ENCODE results near the gene SIVA1.

Gene SIVA1

DNA sequence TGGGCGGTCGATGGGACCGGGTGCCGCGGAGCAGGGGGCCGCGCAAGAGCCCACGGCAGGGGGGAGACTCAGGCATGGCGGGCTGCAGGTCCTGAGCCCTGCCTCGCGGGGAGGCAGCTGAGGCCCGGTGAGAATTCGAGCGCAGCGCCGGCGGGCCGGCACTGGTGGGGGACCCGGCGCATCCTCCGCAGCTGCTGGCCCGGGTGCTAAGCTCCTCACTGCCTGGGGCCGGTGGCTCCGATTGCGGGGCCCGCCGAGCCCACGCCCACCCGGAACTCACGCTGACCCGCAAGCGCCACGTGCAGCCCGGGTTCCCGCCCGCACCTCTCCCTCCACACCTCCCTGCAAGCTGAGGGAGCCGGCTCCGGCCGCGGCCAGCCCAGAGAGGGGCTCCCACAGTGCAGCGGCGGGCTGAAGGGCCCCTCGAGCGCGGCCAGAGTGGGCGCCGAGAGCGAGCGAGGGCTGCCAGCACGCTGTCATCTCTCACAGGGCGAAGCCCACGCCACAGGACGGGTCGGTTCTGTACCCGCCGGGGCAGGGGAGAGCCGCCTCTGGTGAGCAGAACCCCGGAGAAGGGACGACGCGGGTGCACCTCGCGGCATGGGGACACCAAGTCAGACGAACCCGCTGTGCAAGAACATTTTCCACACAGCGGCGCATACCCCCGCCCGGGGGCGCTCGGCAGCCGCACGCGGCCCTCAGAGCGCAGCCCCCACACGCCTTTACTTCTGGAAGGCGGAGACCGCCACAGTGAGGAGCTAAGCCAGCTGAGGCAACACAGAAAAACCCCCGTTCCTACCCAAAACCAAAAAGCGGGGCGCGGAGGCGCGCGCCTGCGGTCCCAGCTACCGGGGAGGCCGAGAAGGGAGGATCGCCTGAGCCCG is 1.2 kb upstream of the SIVA1 start:
- DNase-seq, result no peak

- DNase-seq, result no peak
These were observed 568 bp upstream of the SIVA1 start for GRCh38 chr14:104752423-104752734.

DNA sequence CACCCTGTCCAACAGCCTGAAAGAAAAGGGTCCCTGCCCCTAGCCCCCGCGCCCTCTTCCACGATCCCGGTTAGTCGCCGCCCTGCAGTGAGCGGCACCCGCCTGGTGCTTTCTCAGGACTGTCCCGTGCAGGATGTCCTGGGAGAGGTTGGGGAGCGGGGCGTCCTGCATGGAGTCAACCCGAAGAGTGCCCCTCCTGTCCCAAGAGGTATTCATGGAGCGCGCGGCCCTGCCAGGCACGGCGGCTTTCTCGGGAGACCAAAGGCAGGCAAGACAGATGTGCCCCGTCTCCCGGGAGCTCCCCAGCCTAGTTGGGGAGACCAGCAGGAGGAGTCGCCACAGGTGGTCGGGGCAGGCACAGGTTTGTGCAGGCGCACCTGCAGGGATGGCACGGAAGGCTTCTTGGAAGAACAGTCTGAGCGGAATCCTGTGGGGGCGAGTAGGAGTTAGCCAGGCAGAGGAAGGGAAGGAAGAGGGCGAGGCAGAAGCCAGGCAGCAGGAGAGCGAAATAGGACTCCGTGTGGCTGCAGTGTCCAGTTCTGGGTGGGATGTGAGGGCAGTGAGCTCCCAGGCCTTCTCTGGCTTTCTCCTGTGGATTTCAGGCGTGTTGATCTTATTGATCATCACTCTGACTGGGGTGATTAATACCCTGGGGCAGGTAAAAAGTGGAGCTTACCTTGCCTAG is 723 bp downstream of the SIVA1 start:
- no peak for DNase-seq

- no peak for DNase-seq
These were observed 1.4 kb downstream of the SIVA1 start for GRCh38 chr14:104754213-104754851.

DNA sequence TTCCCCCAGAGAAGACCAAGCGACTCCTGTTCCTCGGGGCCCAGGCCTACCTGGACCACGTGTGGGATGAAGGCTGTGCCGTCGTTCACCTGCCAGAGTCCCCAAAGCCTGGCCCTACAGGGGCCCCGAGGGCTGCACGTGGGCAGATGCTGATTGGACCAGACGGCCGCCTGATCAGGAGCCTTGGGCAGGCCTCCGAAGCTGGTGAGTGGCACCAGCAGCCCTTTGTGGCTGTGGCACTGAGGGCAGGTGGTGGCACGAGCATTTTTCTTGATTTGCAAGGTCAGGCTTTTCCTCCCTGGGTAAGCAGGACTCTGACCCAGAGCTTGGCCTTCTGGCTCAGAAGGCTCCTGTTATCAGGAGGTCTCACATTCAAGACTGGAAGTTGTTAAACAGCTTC is 2.7 kb downstream of the SIVA1 start:
- no peak for DNase-seq

DNA sequence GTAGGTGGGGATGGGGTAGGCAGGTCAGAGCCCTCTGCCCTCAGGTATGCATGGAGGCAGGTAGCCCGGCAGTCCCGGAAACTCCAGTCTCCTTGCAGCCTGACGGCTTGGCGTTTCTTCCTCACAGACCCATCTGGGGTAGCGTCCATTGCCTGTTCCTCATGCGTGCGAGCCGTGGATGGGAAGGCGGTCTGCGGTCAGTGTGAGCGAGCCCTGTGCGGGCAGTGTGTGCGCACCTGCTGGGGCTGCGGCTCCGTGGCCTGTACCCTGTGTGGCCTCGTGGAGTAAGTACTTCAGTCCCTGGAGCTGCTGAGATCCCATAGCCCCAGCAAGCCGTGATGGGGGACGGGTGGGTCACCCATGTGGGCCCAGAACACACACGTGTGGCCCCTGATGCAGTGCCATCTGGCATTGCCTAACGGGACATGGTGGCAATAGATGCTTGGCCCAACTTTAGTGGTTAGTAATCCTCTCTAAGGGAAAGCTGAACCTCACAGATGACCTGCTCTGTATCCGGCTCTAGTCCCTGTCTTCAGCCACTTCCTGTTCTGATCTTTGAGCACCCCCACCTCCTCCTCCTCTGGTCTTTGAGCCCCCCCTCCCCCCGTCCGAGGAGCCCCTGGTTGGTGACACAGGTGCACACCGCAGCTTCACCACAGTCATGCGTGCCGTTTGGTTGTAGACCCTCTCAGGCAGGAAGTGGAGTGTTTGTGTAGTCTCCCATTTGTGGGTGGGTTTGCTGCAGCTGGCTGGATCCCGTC is 3.7 kb downstream of the SIVA1 start:
- no peak for DNase-seq

- DNase-seq, result no peak
These were observed 4.3 kb downstream of the SIVA1 start for GRCh38 chr14:104757238-104757585.

DNA sequence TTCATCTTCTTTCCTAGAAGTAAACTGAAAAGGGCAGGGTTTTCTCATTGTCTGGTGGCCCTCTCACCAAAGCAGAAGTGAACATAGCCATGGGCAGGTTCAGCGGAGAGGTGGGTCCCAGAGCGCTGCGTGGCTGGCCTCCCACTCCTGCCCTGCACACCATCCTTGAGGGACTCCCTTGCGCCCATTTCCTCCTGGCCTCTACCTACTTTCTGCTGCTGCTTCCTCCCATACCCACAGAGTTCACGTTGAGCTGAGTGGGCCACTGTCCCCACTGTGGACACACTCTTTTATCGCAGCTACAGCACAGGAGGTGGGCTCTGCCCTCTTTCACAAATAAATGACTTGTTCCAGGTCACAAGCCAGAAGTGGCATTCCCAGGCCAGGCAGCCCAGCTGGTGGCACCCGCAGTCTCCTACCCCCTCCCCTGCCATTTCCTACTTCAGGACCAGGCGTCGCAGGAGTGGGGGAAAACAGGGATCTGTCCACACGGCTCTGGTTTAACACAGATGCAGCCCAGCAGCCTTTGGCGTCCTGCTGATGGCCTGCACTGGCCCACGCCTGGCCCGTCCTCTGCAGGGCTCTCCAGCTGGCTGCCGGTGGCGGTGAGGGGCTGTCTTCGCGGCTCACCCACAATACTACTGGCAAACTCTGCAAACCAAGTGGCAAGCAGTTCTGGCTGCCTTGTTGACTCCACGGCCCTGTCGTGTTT is 4.9 kb downstream of the SIVA1 start:
- DNase-seq, result no peak

DNA sequence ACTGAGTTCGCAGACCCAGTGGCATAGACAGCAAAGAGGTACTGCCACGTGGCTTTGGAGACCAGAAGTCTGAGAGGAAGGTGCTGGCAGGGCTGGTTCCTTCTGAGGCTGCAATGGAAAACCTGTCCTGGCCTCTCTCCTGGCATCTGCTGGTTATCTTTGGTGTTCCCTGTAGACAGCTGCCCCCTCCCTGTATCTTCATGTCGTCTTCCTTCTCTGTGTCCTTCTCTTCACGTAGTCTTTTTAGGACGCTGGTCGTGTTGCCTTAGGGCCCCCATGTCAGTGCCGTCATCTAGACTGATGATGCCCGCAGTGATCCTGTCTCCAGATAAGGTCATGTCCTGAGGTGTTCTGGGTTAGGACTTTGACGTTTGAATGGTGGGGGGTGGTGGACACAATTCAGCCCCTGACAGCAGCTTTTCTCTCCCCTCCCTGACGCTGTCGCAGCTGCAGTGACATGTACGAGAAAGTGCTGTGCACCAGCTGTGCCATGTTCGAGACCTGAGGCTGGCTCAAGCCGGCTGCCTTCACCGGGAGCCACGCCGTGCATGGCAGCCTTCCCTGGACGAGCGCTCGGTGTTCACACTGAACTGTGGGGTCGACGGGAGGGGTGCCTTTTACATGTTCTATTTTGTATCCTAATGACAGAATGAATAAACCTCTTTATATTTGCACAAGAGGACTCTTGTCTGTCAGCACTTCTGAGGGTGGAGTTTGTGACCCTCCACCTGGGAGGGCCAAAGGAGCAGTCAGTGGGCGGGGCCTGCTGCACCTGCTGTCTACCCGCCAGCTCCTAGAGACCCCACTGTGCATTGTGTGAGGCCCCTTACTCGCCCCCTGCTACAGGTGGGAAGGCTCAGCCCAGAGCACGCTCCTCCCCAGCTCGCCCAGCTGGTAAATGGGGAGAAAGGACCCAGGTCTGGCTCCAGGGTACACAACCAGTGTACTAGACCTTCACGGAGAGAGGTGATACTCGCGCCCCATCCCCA is 6.3 kb downstream of the SIVA1 start:
- DNase-seq, result no peak

DNA sequence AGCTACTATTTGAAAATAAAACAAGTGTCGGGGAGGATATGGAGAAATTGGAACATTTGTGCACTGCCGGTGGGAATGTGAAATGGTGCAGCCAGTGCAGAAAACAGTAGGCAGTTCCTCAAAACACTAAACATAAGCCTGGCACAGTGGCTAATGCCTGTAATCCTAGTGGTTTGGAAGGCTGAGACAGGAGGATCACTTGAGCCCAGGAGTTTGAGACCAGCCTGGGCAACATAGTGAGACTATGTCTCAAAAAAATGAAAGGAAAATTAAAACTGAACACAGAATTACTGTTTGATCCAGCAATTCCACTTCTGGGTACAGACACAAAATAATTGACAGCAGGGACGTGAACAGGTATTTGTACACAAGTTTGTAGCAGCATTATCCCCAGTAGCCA is 12.6 kb downstream of the SIVA1 start:
- no peak for DNase-seq

GRCh38 chr14:104766256-104766862 is 13.4 kb downstream of the SIVA1 start:
- no peak for DNase-seq

GRCh38 chr14:104766863-104767633 is 14.1 kb downstream of the SIVA1 start:
- DNase-seq, result no peak

GRCh38 chr14:104767634-104767918 is 14.6 kb downstream of the SIVA1 start:
- no peak for DNase-seq

DNA sequence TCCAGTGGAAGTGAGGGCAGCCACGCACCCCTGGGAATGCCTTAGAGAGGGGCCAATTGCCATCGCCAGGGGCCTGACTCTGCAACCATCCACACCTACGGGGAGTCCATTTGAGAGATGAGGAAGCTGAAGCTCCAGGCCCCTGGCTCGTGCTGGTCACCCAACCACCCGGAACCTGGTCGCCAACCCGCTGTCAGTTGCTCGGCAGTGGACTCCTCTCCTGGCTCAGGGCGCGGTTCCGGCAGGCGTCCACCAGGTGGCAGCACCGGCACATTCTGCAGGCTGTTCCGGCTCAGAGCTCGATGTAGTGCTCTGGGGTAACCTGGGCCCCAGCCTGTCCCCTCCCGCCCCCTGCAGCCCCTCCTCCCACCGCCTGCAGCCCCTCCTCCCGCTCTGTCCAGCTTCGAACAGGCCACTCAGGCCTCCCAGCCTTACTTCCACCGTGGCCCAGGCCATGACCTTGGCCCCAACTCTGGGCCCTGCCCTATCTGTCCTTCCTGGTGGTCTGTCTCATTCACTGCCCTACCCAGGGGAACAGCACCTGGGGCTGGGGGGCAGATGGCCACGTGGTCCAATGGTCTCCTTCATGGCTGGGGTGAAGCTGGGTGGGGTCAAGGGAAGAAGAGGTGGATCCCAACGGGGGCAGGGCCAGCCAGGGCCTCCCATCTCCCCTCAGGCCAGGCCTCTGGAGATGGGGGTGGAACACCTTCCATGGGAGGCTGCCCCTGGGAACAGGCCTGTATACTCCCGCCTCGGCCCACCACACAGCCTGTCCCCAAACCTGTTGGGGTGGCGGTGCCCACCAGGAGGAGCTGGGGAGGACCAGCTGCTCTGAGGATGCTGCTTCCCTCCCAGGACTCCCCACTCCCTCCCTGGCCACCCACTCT is 15.7 kb downstream of the SIVA1 start:
- DNase-seq, result no peak

GRCh38 chr14:104769324-104770071 is 16.6 kb downstream of the SIVA1 start:
- DNase-seq, result no peak

GRCh38 chr14:104770072-104770579 is 17.2 kb downstream of the SIVA1 start:
- DNase-seq, result no peak

DNA sequence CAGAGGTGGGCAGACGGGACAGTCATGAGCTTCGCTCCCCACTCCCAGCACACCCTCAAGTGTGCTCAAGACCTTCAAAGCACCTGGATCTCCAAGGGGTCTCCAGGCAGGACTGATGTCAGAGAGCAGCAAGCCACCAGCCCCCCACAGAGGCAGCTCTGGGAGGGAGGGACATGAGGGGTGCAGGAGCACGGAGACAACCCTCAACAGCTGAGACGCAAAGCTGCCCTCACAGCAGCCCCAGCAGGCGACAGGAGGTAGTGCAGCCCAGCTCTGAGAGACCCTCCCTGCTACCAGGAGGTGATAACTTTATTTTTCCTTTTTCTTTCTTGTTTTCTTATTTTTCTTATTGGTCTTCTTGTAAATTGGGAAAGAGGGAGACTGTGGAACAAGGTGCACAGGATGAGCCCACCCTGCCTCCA is 17.9 kb downstream of the SIVA1 start:
- DNase-seq, result no peak

- DNase-seq, result no peak
These were observed 18.4 kb downstream of the SIVA1 start for GRCh38 chr14:104771374-104771773.

All from NCI-H187 treated with DMSO at 0.1 percent for 48 hours (cell line).